Diencephalon (tissue), 1 donor: ENCODE results near the gene TIGD4. TPM values are rescaled to one million over a fixed set of nuclear protein-coding genes. Genes with fewer than 3 reads are reported as not detected.

Source experiments
- total RNA-seq: library from RNA; depleted of rRNA; stranded (reverse); fragments of >200 nt; gene quantifications from one replicate; pipeline ENCODE4 v1.2.3, GENCODE V29; 2014

TIGD4 gene
- 7.2 TPM for total RNA-seq

DNA sequence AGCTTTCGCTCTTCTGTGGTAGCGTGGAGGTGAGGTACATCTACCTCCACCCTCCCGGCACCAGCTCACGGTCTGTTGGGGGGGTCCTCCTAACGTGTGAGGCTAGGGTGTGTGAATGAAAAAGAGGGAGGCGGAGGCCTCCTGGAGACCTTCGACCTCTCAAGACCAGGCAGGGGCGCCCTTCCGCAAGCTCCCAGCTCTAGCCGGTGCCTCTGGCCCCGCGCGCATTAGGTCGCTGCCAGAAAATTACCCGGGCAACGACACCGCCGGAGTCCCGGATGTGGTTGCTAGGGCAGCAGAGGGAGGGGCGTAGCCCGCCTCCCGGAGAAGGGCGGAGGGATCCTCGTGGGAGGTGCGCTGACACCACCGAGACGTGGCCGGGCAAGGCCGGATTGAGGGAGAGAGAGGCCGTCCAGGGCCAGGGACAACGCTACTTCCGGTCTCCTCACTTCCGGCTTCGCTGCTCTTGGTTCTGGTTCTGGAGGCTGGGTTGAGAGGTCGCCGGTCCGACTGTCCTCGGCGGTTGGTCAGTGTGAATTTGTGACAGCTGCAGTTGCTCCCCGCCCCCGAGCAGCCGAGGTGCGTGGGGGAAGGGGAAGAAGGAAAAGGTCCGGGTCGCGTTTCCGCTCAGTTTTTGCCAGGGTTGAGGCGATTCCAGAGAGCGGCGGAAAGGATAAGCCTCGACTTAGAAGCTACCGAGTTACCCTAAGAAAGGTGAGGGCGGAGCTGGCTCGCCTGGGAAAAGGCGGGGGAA is at the start of gene TIGD4, which contains the start of gene ARFIP1:
Gene TIGD4, minus strand, starts transcription at position 218 of the 754 bp plus-strand sequence. CDS start 8,726 bp downstream, outside the sequence.
Gene ARFIP1, plus strand, starts transcription at position 442 of the 754 bp plus-strand sequence. CDS start 49,680 bp downstream, outside the sequence.

Other genes with a start within 250 kb of the TIGD4 start
- 146 TPM for gene FBXW7, start 243.6 kb downstream of the TIGD4 start, total RNA-seq
- 0.69 TPM for gene TMEM154, start 99.7 kb downstream of the TIGD4 start, total RNA-seq
- 39.9 TPM for gene ARFIP1, start 224 bp upstream of the TIGD4 start, total RNA-seq
- gene FHDC1, start 156.6 kb upstream of the TIGD4 start, total RNA-seq, result 8.5 TPM